PC-9 (cell line): ENCODE measurements around the gene SLC25A15. TPM values are rescaled to one million over a fixed set of nuclear protein-coding genes. Genes with fewer than 3 reads are reported as not detected.

Experiments
- microRNA-seq: library from miRNA; unstranded; fragments of <30 nt; microRNA quantifications from one replicate; pipeline ENCODE4 v1.2.0, GENCODE V29; 2021; ENCODE audit warnings: borderline number of aligned reads, borderline replicate concordance
- total RNA-seq: library from RNA; stranded (reverse); gene quantifications from 2 replicates; pipeline ENCODE4 v1.2.3, GENCODE V29; 2021

SLC25A15 gene
- total RNA-seq, 1 experiment from 2014 or later, result 7.2 TPM

Small RNAs within 50 kb of the gene (microRNA-seq; reads per million reads assigned to microRNA genes)
- gene MIR621, result not detected

Other genes with a start within 250 kb of the SLC25A15 start
- gene FOXO1, start 123.0 kb upstream of the SLC25A15 start, total RNA-seq, result 9.0 and 10.5 TPM in 2 replicates
- 14.5 and 22.2 TPM in 2 replicates for gene MRPS31, start 18.4 kb upstream of the SLC25A15 start, total RNA-seq
- gene ELF1, start 229.7 kb downstream of the SLC25A15 start, total RNA-seq, result 31.2 and 36.0 TPM in 2 replicates